GM21367 (cell line): ENCODE measurements around the gene RGS9.

Source experiments
- ATAC-seq: cut with Tn5 transposase; IDR thresholded peaks from one replicate; pipeline ENCODE4 v1.9.1; 2021; ENCODE audit not compliant: unreplicated experiment

Gene RGS9

DNA sequence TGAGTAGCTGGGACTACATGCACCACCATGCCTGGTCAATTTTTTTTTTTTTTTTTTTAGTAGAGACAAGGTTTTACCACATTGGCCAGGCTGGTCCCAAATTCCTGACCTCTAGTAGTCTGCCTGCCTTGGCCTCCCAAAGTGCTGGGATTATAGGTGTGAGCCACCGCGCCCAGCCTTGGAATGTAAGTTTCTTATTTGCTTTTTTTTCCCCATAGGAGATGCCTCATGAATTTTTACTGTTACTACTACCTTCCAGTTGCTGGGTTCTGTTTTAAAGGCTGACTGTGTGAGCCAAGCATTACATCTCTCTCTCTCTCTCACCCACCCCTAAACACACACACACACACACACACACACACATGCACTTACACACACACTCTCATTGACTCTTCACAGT, 112.6 kb downstream of the RGS9 start:
- no peak for ATAC-seq

DNA sequence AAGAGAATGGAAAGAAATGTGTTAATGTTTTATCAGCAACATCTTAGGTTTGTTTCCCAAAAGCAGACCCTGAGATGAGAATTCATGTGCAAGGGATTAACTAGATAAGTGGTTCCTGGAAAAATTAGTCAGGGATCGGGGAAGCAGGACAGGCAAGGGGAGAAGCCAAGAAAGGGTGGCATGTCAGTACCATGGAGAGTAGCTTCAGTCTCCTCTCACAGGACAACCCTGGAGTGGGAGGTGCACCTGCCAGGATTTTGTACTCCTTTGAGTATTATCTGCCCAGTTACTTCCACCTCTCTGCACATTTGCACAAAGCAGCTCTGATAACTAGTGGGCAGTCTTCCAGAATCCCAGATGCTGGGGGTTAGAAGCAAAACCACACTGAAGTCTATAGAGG, 117.0 kb downstream of the RGS9 start:
- ATAC-seq = no peak

DNA sequence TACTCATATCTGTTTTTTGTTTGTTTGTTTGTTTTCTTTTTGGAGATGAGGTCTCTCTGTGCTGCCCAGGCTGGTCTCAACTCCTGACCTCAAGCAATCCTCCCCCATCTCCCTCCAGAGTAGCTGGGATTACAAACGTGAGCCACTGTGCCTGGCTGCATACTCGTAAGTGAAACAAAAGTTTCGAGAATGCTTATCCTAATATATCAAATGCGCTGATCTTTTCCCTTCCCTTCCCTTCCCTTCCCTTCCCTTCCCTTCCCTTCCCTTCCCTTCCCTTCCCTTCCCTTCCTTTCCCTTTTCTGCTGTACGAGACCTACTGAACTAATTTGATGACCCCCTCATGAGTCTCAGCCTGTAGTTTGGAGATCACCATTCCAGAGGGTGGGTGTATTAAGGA, 122.1 kb downstream of the RGS9 start:
- ATAC-seq = no peak

- no peak for ATAC-seq
Measured at GRCh38 chr17:65259696-65260485, 122.7 kb downstream of the RGS9 start.

DNA sequence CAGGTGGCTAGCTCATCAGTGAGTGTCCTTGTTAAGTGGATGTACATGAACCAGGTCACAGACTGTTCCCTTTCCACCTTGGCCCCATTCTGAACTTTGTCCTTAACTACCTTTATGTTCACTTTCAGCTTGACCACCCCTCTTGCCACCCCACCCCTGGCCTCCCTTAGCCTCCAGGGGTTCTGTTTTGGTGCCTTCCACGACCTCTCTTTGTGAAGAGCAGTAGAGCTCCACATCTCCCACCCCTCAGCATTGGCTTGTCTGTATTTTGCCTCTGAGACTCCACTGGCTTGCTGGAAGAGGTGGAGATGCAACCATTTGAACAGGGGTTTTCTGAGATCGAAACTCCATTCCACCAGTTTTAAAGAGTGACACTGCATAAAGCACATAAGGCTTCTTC, 123.5 kb downstream of the RGS9 start:
- ATAC-seq = no peak

DNA sequence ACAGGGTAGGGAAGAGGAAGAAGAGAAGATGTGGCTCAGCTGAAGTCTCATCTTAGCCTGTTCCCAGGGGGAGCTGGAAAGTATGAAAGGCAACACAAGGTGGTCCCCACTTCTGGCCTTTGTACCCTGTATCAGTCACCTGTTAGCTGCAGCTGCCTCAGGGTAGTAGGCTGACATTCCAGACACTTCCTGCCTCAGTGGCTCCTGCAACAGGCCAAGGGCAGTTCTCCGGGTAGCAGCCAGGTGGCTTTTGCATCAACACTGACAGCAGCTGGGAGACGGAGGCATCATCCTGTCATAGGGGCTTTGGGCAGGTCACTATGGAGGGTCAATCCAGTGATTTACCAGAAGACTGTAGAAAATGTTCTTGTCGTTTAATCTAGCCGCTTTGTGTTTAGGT, 124.0 kb downstream of the RGS9 start:
- no peak for ATAC-seq

GRCh38 chr17:65261682-65262636, 124.8 kb downstream of the RGS9 start:
- no peak for ATAC-seq

GRCh38 chr17:65265276-65265675, 128.1 kb downstream of the RGS9 start:
- ATAC-seq = no peak

GRCh38 chr17:65268832-65269231, 131.7 kb downstream of the RGS9 start:
- ATAC-seq = no peak

- ATAC-seq = no peak
Measured at GRCh38 chr17:65270499-65271253, 133.5 kb downstream of the RGS9 start.

- no peak for ATAC-seq
Measured at GRCh38 chr17:65271296-65271695, 134.1 kb downstream of the RGS9 start.
